HepG2 (cell line): ENCODE results near the gene TSACC. TPM values are rescaled to one million over a fixed set of nuclear protein-coding genes. Genes with fewer than 3 reads are reported as not detected.

Experiments used
- BCL6 ChIP-seq: IDR thresholded peaks from 2 replicates; pipeline ENCODE4 v1.6.1; 2016; ENCODE audit warnings: missing genetic modification reagents, missing compliant biosample characterization
- BHLHE40 ChIP-seq: IDR thresholded peaks from 2 replicates; pipeline ENCODE4 v1.6.1; 2011; ENCODE audit warnings: low read length, improper control_type of control experiment
- CEBPB ChIP-seq: IDR thresholded peaks from 2 replicates; pipeline ENCODE4 v1.6.1; 2011; ENCODE audit warnings: low read depth, low read length, improper control_type of control experiment, borderline replicate concordance
- DPF2 ChIP-seq: sonication (generic); formaldehyde crosslinking; IDR thresholded peaks from 2 replicates; pipeline ENCODE4 v1.4.0; 2020; ENCODE audit warnings: mild to moderate bottlenecking, low read depth, missing genetic modification reagents, borderline replicate concordance
- FOSL2 ChIP-seq: sonication (generic); formaldehyde crosslinking; IDR thresholded peaks from 2 replicates; pipeline ENCODE4 v1.4.0; 2020; ENCODE audit warnings: missing genetic modification reagents
- FOXK2 ChIP-seq: fragments of 450-650 bp; IDR thresholded peaks from 2 replicates; pipeline ENCODE4 v1.6.1; 2016
- JUN ChIP-seq: sonication (generic); formaldehyde crosslinking; IDR thresholded peaks from 2 replicates; pipeline ENCODE4 v1.4.0; 2020; ENCODE audit warnings: mild to moderate bottlenecking, missing genetic modification reagents
- JUND ChIP-seq: sonication (generic); formaldehyde crosslinking; IDR thresholded peaks from 2 replicates; pipeline ENCODE4 v1.8.0; 2022; ENCODE audit warnings: mild to moderate bottlenecking, missing genetic modification reagents
- MAFG ChIP-seq: sonication (generic); formaldehyde crosslinking; IDR thresholded peaks from 2 replicates; pipeline ENCODE4 v1.5.1; 2020; ENCODE audit warnings: mild to moderate bottlenecking, missing genetic modification reagents
- MAZ ChIP-seq, 2 experiments: sonication (generic) in 1 of 2; formaldehyde crosslinking in 1 of 2; IDR thresholded peaks; 2 replicates each; pipeline versions ENCODE4 v1.5.0 to v1.6.1; 2012 to 2020; ENCODE audit warnings: low read depth in 2 of 2, mild to moderate bottlenecking in 2 of 2, borderline replicate concordance in 1 of 2, improper control_type of control experiment in 1 of 2, low read length in 1 of 2, missing genetic modification reagents in 1 of 2, moderate library complexity in 1 of 2
- MYC ChIP-seq: sonication (generic); formaldehyde crosslinking; IDR thresholded peaks from 2 replicates; pipeline ENCODE4 v1.9.0; 2021; ENCODE audit warnings: missing genetic modification reagents, borderline replicate concordance
- NONO ChIP-seq, 2 experiments: fragments of 450-650 bp in 1 of 2; sonication (generic) in 1 of 2; formaldehyde crosslinking in 1 of 2; IDR thresholded peaks in 1 of 2; conservative IDR thresholded peaks in 1 of 2; 2 replicates each; pipeline versions ENCODE4 v1.6.1 to v1.8.0; 2017 to 2022; ENCODE audit warnings: mild to moderate bottlenecking in 1 of 2, missing genetic modification reagents in 1 of 2, moderate library complexity in 1 of 2
- PHF5A ChIP-seq: IDR thresholded peaks from one replicate; pipeline ENCODE4 v1.6.1; 2018; ENCODE audit warnings: low read depth, missing genetic modification reagents; ENCODE audit not compliant: unreplicated experiment
- SIX4 ChIP-seq: sonication (generic); formaldehyde crosslinking; IDR thresholded peaks from 2 replicates; pipeline ENCODE4 v1.4.0; 2020; ENCODE audit warnings: missing genetic modification reagents
- ZNF143 ChIP-seq: sonication (generic); formaldehyde crosslinking; IDR thresholded peaks from 2 replicates; pipeline ENCODE4 v1.4.0; 2020; ENCODE audit warnings: missing genetic modification reagents
- ZNF274 ChIP-seq: sonication (generic); formaldehyde crosslinking; IDR thresholded peaks from 2 replicates; pipeline ENCODE4 v1.5.1; 2020; ENCODE audit warnings: mild to moderate bottlenecking, missing genetic modification reagents
- ZNF670 ChIP-seq: sonication (generic); formaldehyde crosslinking; IDR thresholded peaks from 2 replicates; pipeline ENCODE4 v1.8.0; 2022; ENCODE audit warnings: mild to moderate bottlenecking, missing genetic modification reagents, borderline replicate concordance
- ZNF746 ChIP-seq: sonication (generic); formaldehyde crosslinking; IDR thresholded peaks from 2 replicates; pipeline ENCODE4 v1.8.0; 2022; ENCODE audit warnings: mild to moderate bottlenecking, missing genetic modification reagents
- ZNF788 ChIP-seq: sonication (generic); formaldehyde crosslinking; IDR thresholded peaks from 2 replicates; pipeline ENCODE4 v1.5.0; 2020; ENCODE audit warnings: mild to moderate bottlenecking, missing genetic modification reagents, borderline replicate concordance
- polyA plus RNA-seq, 8 experiments: library from polyadenylated mRNA; depleted of rRNA in 3 of 8; stranded (reverse) in 7 of 8; unstranded in 1 of 8; fragments of >200 nt; fragmentation: Illumina TruSeq in 4 of 8; extraction: Trizol in 4 of 8; gene quantifications; 2 replicates each; pipeline versions ENCODE4 v1.2.1 to v1.2.3, GENCODE V29; 2011 to 2016; ENCODE audit warnings: low read depth in 4 of 8, missing spikeins in 1 of 8, mixed read lengths in 1 of 8; ENCODE audit not compliant: insufficient read depth in 1 of 8
- total RNA-seq, 5 experiments: library from RNA; depleted of rRNA; stranded (reverse); fragments of >200 nt; fragmentation: Illumina TruSeq; extraction: Trizol; gene quantifications; 2 replicates each; pipeline ENCODE4 v1.2.3, GENCODE V29; 2016; ENCODE audit warnings: low read depth in 1 of 5
- TF ChIP-seq, protein P1 (sequence below): sonication (generic); formaldehyde crosslinking; IDR thresholded peaks from 2 replicates; pipeline ENCODE4 v1.8.0; 2022; ENCODE audit warnings: missing genetic modification reagents, mild to moderate bottlenecking, borderline replicate concordance
- TF ChIP-seq, protein P2 (sequence below): IDR thresholded peaks from 2 replicates; pipeline ENCODE4 v1.6.1; 2016; ENCODE audit warnings: mild to moderate bottlenecking, missing biosample characterization, missing genetic modification reagents
- TF ChIP-seq, protein P3 (sequence below): sonication (generic); formaldehyde crosslinking; IDR thresholded peaks from 2 replicates; pipeline ENCODE4 v1.4.0; 2020; ENCODE audit warnings: mild to moderate bottlenecking, missing genetic modification reagents
- TF ChIP-seq, protein P4 (sequence below): sonication (generic); formaldehyde crosslinking; IDR thresholded peaks from 2 replicates; pipeline ENCODE4 v1.8.1; 2023; ENCODE audit warnings: missing genetic modification reagents, inconsistent platforms, borderline replicate concordance

Gene TSACC
- total and polyA plus RNA-seq, 2 of the 13 experiments (the other 11 are each of a cell fraction or from before 2014, with no cell fraction given), result 1.5 to 2.6 TPM

DNA sequence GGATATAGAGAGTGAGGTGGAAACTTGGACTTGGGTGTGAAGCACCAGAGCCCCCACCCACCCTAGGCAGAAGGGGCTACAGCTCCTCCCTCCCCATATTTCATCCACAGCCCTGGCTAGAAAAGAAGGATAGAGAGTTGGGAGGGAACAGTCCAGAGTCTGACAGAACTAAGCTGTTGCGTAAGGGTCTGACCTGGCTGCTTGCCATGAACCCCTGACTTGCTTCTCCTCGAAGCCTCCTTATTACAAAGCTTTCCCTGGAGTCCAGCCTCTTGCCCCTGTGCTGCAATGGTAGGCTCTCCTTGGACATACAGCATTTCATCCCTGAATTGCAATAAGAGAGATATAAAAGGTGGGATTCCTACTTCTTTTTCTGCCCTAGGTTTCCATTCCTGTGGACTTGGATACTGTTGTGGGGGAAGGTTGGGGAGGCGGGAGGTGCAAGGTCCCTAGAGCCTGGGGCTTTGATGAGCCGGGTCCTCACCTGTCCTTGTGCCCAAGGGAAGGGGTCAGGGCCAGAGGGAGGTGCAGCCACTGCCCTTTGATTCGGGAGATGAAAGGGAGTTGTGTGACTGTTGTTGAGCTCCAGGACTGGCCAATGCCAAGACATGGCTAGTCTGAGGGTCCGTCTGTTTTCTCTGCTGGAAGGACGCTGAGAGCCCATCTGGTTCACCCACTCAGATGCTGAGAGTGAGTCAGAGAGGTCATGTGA, 33.4 kb downstream of the TSACC start (continued):
- TF ChIP-seq BHLHE40, result peak; percentile 78
- no peak for TF ChIP-seq NONO (IDR thresholded peaks at IDR 0.05)
- peak; percentile 94 for TF ChIP-seq NONO (CRISPR knock-in tag; conservative IDR thresholded peaks at IDR 0.05)
- peak; percentile 29; the same call in 1 of the 2 replicates for TF ChIP-seq ZNF670 (CRISPR knock-in tag)
- TF ChIP-seq CEBPB, result peak; percentile 98
- TF ChIP-seq JUN (CRISPR knock-in tag), result peak; percentile 88
- TF ChIP-seq ZNF143 (CRISPR knock-in tag), result peak; percentile 41; the same call in 1 of the 2 replicates
- peak; percentile 70 for TF ChIP-seq JUND (CRISPR knock-in tag)
- TF ChIP-seq MYC (CRISPR knock-in tag), result peak; percentile 65; the same call in 1 of the 2 replicates
- peak; percentile 98 for TF ChIP-seq DPF2
- TF ChIP-seq MAZ (IDR thresholded peaks at IDR 0.05; ENCODE audit: borderline replicate concordance, low read depth, low read length), result peak; percentile 17; the same call in 1 of the 2 replicates
- TF ChIP-seq MAZ (CRISPR knock-in tag; IDR thresholded peaks at IDR 0.05; ENCODE audit: low read depth), result peak; percentile 48
- no peak for TF ChIP-seq MAFG
- TF ChIP-seq, protein P1, sequence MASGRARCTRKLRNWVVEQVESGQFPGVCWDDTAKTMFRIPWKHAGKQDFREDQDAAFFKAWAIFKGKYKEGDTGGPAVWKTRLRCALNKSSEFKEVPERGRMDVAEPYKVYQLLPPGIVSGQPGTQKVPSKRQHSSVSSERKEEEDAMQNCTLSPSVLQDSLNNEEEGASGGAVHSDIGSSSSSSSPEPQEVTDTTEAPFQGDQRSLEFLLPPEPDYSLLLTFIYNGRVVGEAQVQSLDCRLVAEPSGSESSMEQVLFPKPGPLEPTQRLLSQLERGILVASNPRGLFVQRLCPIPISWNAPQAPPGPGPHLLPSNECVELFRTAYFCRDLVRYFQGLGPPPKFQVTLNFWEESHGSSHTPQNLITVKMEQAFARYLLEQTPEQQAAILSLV (CRISPR knock-in tag), result peak; percentile 81; the same call in 1 of the 2 replicates
- peak; percentile 69 for TF ChIP-seq SIX4
- TF ChIP-seq, protein P2, sequence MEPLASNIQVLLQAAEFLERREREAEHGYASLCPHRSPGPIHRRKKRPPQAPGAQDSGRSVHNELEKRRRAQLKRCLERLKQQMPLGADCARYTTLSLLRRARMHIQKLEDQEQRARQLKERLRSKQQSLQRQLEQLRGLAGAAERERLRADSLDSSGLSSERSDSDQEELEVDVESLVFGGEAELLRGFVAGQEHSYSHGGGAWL (CRISPR knock-in tag), result no peak
- 0 out of 2 replicates have a peak, but pooled peaks have one; percentile 43 for TF ChIP-seq FOXK2
- peak; percentile 91 for TF ChIP-seq BCL6 (CRISPR knock-in tag)
- TF ChIP-seq, protein P3, sequence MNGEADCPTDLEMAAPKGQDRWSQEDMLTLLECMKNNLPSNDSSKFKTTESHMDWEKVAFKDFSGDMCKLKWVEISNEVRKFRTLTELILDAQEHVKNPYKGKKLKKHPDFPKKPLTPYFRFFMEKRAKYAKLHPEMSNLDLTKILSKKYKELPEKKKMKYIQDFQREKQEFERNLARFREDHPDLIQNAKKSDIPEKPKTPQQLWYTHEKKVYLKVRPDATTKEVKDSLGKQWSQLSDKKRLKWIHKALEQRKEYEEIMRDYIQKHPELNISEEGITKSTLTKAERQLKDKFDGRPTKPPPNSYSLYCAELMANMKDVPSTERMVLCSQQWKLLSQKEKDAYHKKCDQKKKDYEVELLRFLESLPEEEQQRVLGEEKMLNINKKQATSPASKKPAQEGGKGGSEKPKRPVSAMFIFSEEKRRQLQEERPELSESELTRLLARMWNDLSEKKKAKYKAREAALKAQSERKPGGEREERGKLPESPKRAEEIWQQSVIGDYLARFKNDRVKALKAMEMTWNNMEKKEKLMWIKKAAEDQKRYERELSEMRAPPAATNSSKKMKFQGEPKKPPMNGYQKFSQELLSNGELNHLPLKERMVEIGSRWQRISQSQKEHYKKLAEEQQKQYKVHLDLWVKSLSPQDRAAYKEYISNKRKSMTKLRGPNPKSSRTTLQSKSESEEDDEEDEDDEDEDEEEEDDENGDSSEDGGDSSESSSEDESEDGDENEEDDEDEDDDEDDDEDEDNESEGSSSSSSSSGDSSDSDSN (CRISPR knock-in tag), result peak; percentile 72
- TF ChIP-seq ZNF746 (CRISPR knock-in tag), result peak; percentile 98
- peak; percentile 43; the same call in 1 of the 2 replicates for TF ChIP-seq ZNF274 (CRISPR knock-in tag)
- TF ChIP-seq, protein P4, sequence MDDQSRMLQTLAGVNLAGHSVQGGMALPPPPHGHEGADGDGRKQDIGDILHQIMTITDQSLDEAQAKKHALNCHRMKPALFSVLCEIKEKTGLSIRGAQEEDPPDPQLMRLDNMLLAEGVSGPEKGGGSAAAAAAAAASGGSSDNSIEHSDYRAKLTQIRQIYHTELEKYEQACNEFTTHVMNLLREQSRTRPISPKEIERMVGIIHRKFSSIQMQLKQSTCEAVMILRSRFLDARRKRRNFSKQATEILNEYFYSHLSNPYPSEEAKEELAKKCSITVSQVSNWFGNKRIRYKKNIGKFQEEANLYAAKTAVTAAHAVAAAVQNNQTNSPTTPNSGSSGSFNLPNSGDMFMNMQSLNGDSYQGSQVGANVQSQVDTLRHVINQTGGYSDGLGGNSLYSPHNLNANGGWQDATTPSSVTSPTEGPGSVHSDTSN (CRISPR knock-in tag), result no peak
- peak; percentile 91 for TF ChIP-seq FOSL2
- peak; percentile 95 for TF ChIP-seq PHF5A
- TF ChIP-seq ZNF788 (CRISPR knock-in tag), result peak; percentile 93
